GM19395 (cell line): ENCODE measurements around the gene RASAL2.

Experiments
- ATAC-seq: cut with Tn5 transposase; IDR thresholded peaks from one replicate; pipeline ENCODE4 v1.9.1; 2021; ENCODE audit warnings: mild to moderate bottlenecking, moderate library complexity; ENCODE audit not compliant: unreplicated experiment

The RASAL2 gene

GRCh38 chr1:178093951-178094738 lies at the start of gene RASAL2:
RASAL2 (plus strand) TSS chr1:178094104; CDS start chr1:178094493, 389 bp downstream.
- peak; percentile 64 for ATAC-seq

- no peak for ATAC-seq
Measured at GRCh38 chr1:178046591-178047270, 47.2 kb upstream of the RASAL2 start.

GRCh38 chr1:178047403-178048093 lies 46.4 kb upstream of the RASAL2 start:
- ATAC-seq, result no peak

- no peak for ATAC-seq
Measured at GRCh38 chr1:178048426-178048825, 45.5 kb upstream of the RASAL2 start.

- no peak for ATAC-seq
Measured at GRCh38 chr1:178048883-178049282, 45.0 kb upstream of the RASAL2 start.

GRCh38 chr1:178050084-178050483 lies 43.8 kb upstream of the RASAL2 start:
- ATAC-seq, result no peak

- ATAC-seq, result no peak
Measured at GRCh38 chr1:178051071-178051470, 42.8 kb upstream of the RASAL2 start.

- no peak for ATAC-seq
Measured at GRCh38 chr1:178052650-178053461, 41.0 kb upstream of the RASAL2 start.

GRCh38 chr1:178055093-178055492 lies 38.8 kb upstream of the RASAL2 start:
- no peak for ATAC-seq

- peak; percentile 96 for ATAC-seq
Measured at GRCh38 chr1:178055779-178056471, 38.0 kb upstream of the RASAL2 start.

GRCh38 chr1:178057141-178057765 lies 36.7 kb upstream of the RASAL2 start:
- ATAC-seq, result no peak

GRCh38 chr1:178057912-178058534 lies 35.9 kb upstream of the RASAL2 start:
- ATAC-seq, result no peak

- ATAC-seq, result no peak
Measured at GRCh38 chr1:178060789-178061556, 32.9 kb upstream of the RASAL2 start.

GRCh38 chr1:178061620-178062019 lies 32.3 kb upstream of the RASAL2 start:
- ATAC-seq, result no peak

GRCh38 chr1:178064191-178064821 lies 29.6 kb upstream of the RASAL2 start:
- ATAC-seq, result no peak

- no peak for ATAC-seq
Measured at GRCh38 chr1:178065250-178065649, 28.7 kb upstream of the RASAL2 start.

GRCh38 chr1:178066296-178066907 lies 27.5 kb upstream of the RASAL2 start:
- ATAC-seq, result peak; percentile 27
